B cell (primary cell): ENCODE results near the gene GNG7.

Experiments used
- CTCF ChIP-seq: fragments of 200-600 bp; IDR thresholded peaks from one replicate; pipeline ENCODE4 v1.8.0; 2022; ENCODE audit warnings: antibody characterized with exemption, mild to moderate bottlenecking
- EZH2 ChIP-seq: IDR thresholded peaks from 2 replicates; pipeline ENCODE4 v1.6.1; 2012; ENCODE audit warnings: borderline replicate concordance, low read depth, mild to moderate bottlenecking, moderate library complexity, low read length; ENCODE audit not compliant: insufficient read depth, poor library complexity, severe bottlenecking

- no peak for TF ChIP-seq CTCF
- TF ChIP-seq EZH2, result no peak
These were observed 219.4 kb downstream of the GNG7 start for GRCh38 chr19:2483084-2483483.
